ENCODE data around the gene APEX1. TPM values are rescaled to one million over a fixed set of nuclear protein-coding genes. Genes with fewer than 3 reads are reported as not detected.

The APEX1 gene
- total and polyA plus RNA-seq, 2 of the 8 experiments (the other 6 are each of a cell fraction or from before 2014, with no cell fraction given), result 384 to 700 TPM

DNA sequence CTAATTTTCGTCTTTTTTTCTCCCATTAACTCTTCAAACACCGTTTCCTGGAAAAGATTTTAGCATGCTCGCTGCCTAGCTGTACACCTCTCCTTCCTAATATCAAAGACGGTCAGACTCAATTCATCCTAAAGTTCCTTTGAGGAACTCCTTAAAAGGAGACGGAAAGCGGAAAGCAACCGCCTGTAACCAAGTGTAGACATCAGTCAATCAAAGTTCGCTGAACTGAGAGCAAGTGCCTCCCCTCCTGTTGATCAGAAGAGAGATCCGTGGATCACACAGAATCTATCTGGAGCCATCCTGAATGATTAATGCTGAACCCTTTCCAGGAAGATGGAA lies 41.3 kb upstream of the APEX1 start (continued):
- TF ChIP-seq NRF1 (IDR thresholded peaks at IDR 0.05; ENCODE audit: low read depth, low read length) (no peak), CTBP2 (IDR thresholded peaks at IDR 0.05; ENCODE audit: borderline replicate concordance, insufficient read depth, insufficient read length, low read length) (no peak), KDM5A (IDR thresholded peaks at IDR 0.05; ENCODE audit: low read length) (no peak), RAD21 (IDR thresholded peaks at IDR 0.05 in 1 of 2, conservative IDR thresholded peaks at IDR 0.05 in 1 of 2; ENCODE audit: low read depth in 2 of 2, low read length in 2 of 2) (no peak)
